ENCODE measurements around the gene RNF227.

RNF227 gene

GRCh38 chr17:7911116-7911515 is 5.0 kb downstream of the RNF227 start:
- TF ChIP-seq POLR2AphosphoS5 (IDR thresholded peaks at IDR 0.05; ENCODE audit: low read depth, low read length) = no peak
- no peak for TF ChIP-seq SIN3A (IDR thresholded peaks at IDR 0.05; ENCODE audit: borderline replicate concordance, insufficient read depth, low read length)
- no peak for TF ChIP-seq TAF1 (IDR thresholded peaks at IDR 0.05; ENCODE audit: borderline replicate concordance, insufficient read depth, low read length)
- no peak for TF ChIP-seq FOXP2 (optimal IDR thresholded peaks at IDR 0.05; ENCODE audit: borderline replicate concordance, extremely low read depth, extremely low read length, insufficient read depth)
- TF ChIP-seq REST (IDR thresholded peaks at IDR 0.05; ENCODE audit: insufficient read depth in 1 of 2, low read depth in 2 of 2, low read length in 2 of 2) = no peak

DNA sequence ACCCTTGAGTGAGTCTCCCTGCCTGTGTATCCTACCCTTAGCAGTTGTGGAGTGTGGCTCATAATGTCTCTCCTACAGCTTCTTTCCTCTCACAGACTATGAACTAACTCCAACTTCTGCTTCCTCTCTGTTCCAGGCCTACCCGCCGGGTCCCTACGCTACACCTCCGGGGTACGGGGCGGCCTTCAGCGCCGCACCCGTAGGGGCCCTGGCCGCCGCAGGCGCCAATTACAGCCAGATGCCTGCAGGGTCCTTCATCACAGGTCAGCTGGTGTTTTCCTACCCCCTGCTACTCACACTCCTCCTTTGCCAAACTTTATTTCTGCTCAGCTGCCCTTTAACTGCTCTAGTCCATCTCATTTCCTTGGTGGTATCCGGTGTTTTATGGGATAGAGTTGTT is 5.4 kb downstream of the RNF227 start:
- TF ChIP-seq REST (IDR thresholded peaks at IDR 0.05; ENCODE audit: insufficient read depth in 1 of 2, low read depth in 2 of 2, low read length in 2 of 2) (no peak), FOXP2 (optimal IDR thresholded peaks at IDR 0.05; ENCODE audit: borderline replicate concordance, extremely low read depth, extremely low read length, insufficient read depth) (no peak), POLR2AphosphoS5 (IDR thresholded peaks at IDR 0.05; ENCODE audit: low read depth, low read length) (no peak), TAF1 (IDR thresholded peaks at IDR 0.05; ENCODE audit: borderline replicate concordance, insufficient read depth, low read length) (no peak), SIN3A (IDR thresholded peaks at IDR 0.05; ENCODE audit: borderline replicate concordance, insufficient read depth, low read length) (no peak)

GRCh38 chr17:7910281-7910680 is 5.8 kb downstream of the RNF227 start:
- TF ChIP-seq SIN3A (IDR thresholded peaks at IDR 0.05; ENCODE audit: borderline replicate concordance, insufficient read depth, low read length) (no peak), FOXP2 (optimal IDR thresholded peaks at IDR 0.05; ENCODE audit: borderline replicate concordance, extremely low read depth, extremely low read length, insufficient read depth) (no peak), POLR2AphosphoS5 (IDR thresholded peaks at IDR 0.05; ENCODE audit: low read depth, low read length) (no peak), TAF1 (IDR thresholded peaks at IDR 0.05; ENCODE audit: borderline replicate concordance, insufficient read depth, low read length) (no peak), REST (IDR thresholded peaks at IDR 0.05; ENCODE audit: insufficient read depth in 1 of 2, low read depth in 2 of 2, low read length in 2 of 2) (no peak)

- TF ChIP-seq REST (IDR thresholded peaks at IDR 0.05; ENCODE audit: insufficient read depth in 1 of 2, low read depth in 2 of 2, low read length in 2 of 2) (no peak), SIN3A (IDR thresholded peaks at IDR 0.05; ENCODE audit: borderline replicate concordance, insufficient read depth, low read length) (no peak), POLR2AphosphoS5 (IDR thresholded peaks at IDR 0.05; ENCODE audit: low read depth, low read length) (no peak), FOXP2 (optimal IDR thresholded peaks at IDR 0.05; ENCODE audit: borderline replicate concordance, extremely low read depth, extremely low read length, insufficient read depth) (no peak), TAF1 (IDR thresholded peaks at IDR 0.05; ENCODE audit: borderline replicate concordance, insufficient read depth, low read length) (no peak)
These were observed 7.0 kb downstream of the RNF227 start for GRCh38 chr17:7909089-7909488.
